ENCODE results near the gene ZNF205. TPM values are rescaled to one million over a fixed set of nuclear protein-coding genes. Genes with fewer than 3 reads are reported as not detected.

Gene ZNF205
- total RNA-seq = 10 to 100 TPM; 10.6 to 25.0 (median 17.1) TPM

- WGBS = 37% methylated on average over 8 of the region's 23 CpGs
- Histone ChIP-seq H3K4me3 (peak within 1 kb of the TSS; percentile 60 to 76 (median 72)), H3K9me3 (no peaks in the 10 kb centered on the region), H3K27ac (replicated peaks in 1 of 4) (peak within 1 kb of the TSS; percentile 68 to 77 (median 74)), H3K36me3 (peaks cover 0 to 31% (median 24%) of the 10 kb centered on the region in 4 donors), H3K4me1 (peaks cover 29 to 46% (median 34%) of the 10 kb centered on the region in 4 donors), H3K27me3 (no peaks in the 10 kb centered on the region)
- TF ChIP-seq, protein P1, sequence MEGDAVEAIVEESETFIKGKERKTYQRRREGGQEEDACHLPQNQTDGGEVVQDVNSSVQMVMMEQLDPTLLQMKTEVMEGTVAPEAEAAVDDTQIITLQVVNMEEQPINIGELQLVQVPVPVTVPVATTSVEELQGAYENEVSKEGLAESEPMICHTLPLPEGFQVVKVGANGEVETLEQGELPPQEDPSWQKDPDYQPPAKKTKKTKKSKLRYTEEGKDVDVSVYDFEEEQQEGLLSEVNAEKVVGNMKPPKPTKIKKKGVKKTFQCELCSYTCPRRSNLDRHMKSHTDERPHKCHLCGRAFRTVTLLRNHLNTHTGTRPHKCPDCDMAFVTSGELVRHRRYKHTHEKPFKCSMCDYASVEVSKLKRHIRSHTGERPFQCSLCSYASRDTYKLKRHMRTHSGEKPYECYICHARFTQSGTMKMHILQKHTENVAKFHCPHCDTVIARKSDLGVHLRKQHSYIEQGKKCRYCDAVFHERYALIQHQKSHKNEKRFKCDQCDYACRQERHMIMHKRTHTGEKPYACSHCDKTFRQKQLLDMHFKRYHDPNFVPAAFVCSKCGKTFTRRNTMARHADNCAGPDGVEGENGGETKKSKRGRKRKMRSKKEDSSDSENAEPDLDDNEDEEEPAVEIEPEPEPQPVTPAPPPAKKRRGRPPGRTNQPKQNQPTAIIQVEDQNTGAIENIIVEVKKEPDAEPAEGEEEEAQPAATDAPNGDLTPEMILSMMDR (IDR thresholded peaks at IDR 0.05) = peak in 1 of 3 experiments; percentile 9
- TF ChIP-seq EP300 (IDR thresholded peaks at IDR 0.05) = no peak
- TF ChIP-seq POLR2AphosphoS5 (IDR thresholded peaks at IDR 0.05) = peak; percentile 44 to 73
- no peak for TF ChIP-seq POLR2A (IDR thresholded peaks at IDR 0.05; ENCODE audit: low read depth)
- intact Hi-C loops (cut with DNase I) = no loop called here
- no peak for DNase-seq (ENCODE audit: extremely low spot score)
Measured at GRCh38 chr16:3112058-3112880, at the start of gene ZNF205. TSS of gene ZNF205 (plus strand) at chr16:3112586. CDS start at chr16:3113431, 845 bp downstream.

DNA sequence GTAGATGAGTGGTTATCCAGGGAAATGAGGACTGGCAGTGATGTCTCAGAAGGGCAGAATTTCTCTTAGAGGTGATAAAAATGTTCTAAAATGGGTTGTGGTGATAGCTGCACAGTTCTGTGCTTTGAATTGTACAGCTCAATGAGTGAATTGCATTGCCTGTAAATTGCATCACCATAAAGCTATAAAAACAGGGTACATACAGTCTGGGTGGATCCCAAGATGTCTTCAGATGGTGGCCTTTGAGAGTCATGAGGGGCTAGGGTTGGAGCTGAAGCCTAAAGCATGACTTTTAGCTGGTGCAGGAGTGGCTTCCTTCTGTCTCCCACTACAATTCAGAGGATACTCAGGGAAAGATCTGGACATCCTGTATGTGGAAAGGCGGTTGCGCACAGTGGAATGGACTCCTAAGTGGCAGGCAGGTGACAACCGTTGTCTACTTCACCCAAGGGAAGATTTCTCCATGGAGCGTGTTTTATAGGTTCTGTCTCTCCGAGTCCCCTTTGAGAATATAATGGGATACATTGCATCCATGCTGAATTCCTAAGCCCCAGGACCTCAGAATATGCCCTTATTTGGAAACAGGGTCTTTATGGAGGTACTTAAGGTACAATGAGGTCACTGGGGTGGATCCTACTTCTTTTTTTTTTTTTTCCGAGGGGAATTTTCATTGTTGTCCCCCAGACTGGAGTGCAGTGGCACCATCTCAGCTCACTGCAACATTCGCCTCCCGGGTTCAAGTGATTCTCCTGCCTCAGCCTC lies 48.6 kb upstream of the ZNF205 start:
- TF ChIP-seq EP300 (IDR thresholded peaks at IDR 0.05) (no peak), POLR2AphosphoS5 (IDR thresholded peaks at IDR 0.05) (no peak), POLR2A (IDR thresholded peaks at IDR 0.05; ENCODE audit: low read depth) (no peak)
- TF ChIP-seq, protein P1 (IDR thresholded peaks at IDR 0.05) = no peak
- WGBS = 91% methylated on average over 8 of the region's 8 CpGs
- Histone ChIP-seq H3K4me1 (peaks cover 22 to 39% (median 38%) of the 10 kb centered on the region in 4 donors), H3K4me3 (no peak overlapping the region), H3K27ac (replicated peaks in 1 of 4) (no peak overlapping the region), H3K9me3 (no peaks in the 10 kb centered on the region), H3K36me3 (peaks cover 0 to 13% (median 0%) of the 10 kb centered on the region in 4 donors), H3K27me3 (peaks cover 0 to 4% (median 0%) of the 10 kb centered on the region in 4 donors)
- intact Hi-C loops (cut with DNase I) = no loop called here
- no peak for DNase-seq (ENCODE audit: extremely low spot score)

GRCh38 chr16:3065069-3065741 lies 47.2 kb upstream of the ZNF205 start, which contains the start of gene IL32:
TSS of gene IL32 (plus strand) at chr16:3065640. CDS start at chr16:3065812, 172 bp downstream.
- WGBS = 37% methylated on average over 12 of the region's 13 CpGs
- intact Hi-C loops (cut with DNase I) = no loop called here
- DNase-seq (ENCODE audit: extremely low spot score) = no peak
- H3K4me1 ChIP-seq = peaks cover 14 to 27% (median 25%) of the 10 kb centered on the region in 4 donors
- H3K9me3 ChIP-seq = no peaks in the 10 kb centered on the region
- H3K36me3 ChIP-seq = peaks cover 0 to 21% (median 2%) of the 10 kb centered on the region in 4 donors
- H3K27ac ChIP-seq (replicated peaks in 1 of 4) = peak within 1 kb of the TSS; percentile 56 to 68 (median 64)
- peak within 1 kb of the TSS; percentile 43 to 54 (median 44) for H3K4me3 ChIP-seq
- H3K27me3 ChIP-seq = no peaks in the 10 kb centered on the region
- TF ChIP-seq EP300 (IDR thresholded peaks at IDR 0.05) (no peak), POLR2AphosphoS5 (IDR thresholded peaks at IDR 0.05) (peak; percentile 42 to 57)

- TF ChIP-seq, protein P1 (IDR thresholded peaks at IDR 0.05) = no peak
- TF ChIP-seq POLR2AphosphoS5 (IDR thresholded peaks at IDR 0.05) (no peak), POLR2A (IDR thresholded peaks at IDR 0.05; ENCODE audit: low read depth) (no peak), EP300 (IDR thresholded peaks at IDR 0.05) (no peak)
- WGBS = 78% methylated on average over 18 of the region's 26 CpGs
- DNase-seq (ENCODE audit: extremely low spot score) = no peak
- peaks cover 0 to 21% (median 2%) of the 10 kb centered on the region in 4 donors for H3K36me3 ChIP-seq
- intact Hi-C loops (cut with DNase I) = no loop called here
- peak overlapping the region; percentile 56 to 68 (median 64) for H3K27ac ChIP-seq (replicated peaks in 1 of 4)
- peaks cover 8 to 27% (median 24%) of the 10 kb centered on the region in 4 donors for H3K4me1 ChIP-seq
- peak overlapping the region; percentile 43 to 54 (median 44) for H3K4me3 ChIP-seq
- no peaks in the 10 kb centered on the region for H3K27me3 ChIP-seq
- H3K9me3 ChIP-seq = no peaks in the 10 kb centered on the region
Measured at GRCh38 chr16:3065742-3066439, 46.5 kb upstream of the ZNF205 start.
